ENCODE results near the gene TEAD4. TPM values are rescaled to one million over a fixed set of nuclear protein-coding genes. Genes with fewer than 3 reads are reported as not detected.

Gene TEAD4
- total and polyA plus RNA-seq, 4 donors, result 0.79 to 3.8 (median 2.8) TPM

DNA sequence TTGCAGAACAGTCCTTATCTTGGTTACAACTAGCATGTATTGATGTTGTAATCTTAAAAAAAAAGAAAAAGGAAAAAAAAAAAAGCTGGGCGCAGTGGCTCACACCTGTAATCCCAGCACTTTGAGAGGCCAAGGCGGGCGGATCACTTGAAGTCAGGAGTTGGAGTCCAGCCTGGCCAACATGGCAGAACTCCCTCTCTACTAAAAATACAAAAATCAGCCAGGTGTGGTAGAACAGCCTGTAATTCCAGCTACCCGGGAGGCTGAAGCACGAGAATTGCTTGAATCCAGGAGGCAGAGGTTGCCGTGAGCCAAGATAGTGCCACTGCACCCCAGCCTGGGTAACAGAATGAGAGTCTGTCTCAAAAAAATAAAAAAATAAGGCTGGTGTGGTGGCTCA lies 25.6 kb upstream of the TEAD4 start (continued):
- TF ChIP-seq, protein P1, sequence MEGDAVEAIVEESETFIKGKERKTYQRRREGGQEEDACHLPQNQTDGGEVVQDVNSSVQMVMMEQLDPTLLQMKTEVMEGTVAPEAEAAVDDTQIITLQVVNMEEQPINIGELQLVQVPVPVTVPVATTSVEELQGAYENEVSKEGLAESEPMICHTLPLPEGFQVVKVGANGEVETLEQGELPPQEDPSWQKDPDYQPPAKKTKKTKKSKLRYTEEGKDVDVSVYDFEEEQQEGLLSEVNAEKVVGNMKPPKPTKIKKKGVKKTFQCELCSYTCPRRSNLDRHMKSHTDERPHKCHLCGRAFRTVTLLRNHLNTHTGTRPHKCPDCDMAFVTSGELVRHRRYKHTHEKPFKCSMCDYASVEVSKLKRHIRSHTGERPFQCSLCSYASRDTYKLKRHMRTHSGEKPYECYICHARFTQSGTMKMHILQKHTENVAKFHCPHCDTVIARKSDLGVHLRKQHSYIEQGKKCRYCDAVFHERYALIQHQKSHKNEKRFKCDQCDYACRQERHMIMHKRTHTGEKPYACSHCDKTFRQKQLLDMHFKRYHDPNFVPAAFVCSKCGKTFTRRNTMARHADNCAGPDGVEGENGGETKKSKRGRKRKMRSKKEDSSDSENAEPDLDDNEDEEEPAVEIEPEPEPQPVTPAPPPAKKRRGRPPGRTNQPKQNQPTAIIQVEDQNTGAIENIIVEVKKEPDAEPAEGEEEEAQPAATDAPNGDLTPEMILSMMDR (IDR thresholded peaks at IDR 0.05; ENCODE audit: low read depth, low read length, missing input control), result no peak
- TF ChIP-seq FOXA1 (IDR thresholded peaks at IDR 0.05), result no peak
- TF ChIP-seq, protein P2, sequence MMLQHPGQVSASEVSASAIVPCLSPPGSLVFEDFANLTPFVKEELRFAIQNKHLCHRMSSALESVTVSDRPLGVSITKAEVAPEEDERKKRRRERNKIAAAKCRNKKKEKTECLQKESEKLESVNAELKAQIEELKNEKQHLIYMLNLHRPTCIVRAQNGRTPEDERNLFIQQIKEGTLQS (IDR thresholded peaks at IDR 0.05), result no peak

- no peak overlapping the region for H3K9ac ChIP-seq (ENCODE audit: low read depth in 1 of 2, low read length in 2 of 2)
- no peak for DNase-seq (ENCODE audit: low spot score)
- 99% methylated on average over 6 of the region's 6 CpGs for WGBS
- H3K27ac ChIP-seq (ENCODE audit: low read depth in 1 of 2, low read length in 2 of 2), result no peak overlapping the region
- H3K9me3 ChIP-seq (ENCODE audit: control insufficient read depth in 4 of 4, low read length in 3 of 4), result no peaks in the 10 kb centered on the region
- H3K36me3 ChIP-seq (ENCODE audit: control insufficient read depth in 4 of 4, insufficient read depth in 3 of 4, low read depth in 1 of 4, low read length in 3 of 4), result peaks cover 9 to 34% (median 23%) of the 10 kb centered on the region in 4 donors
- H3K4me1 ChIP-seq (ENCODE audit: control insufficient read depth in 4 of 4, insufficient read depth in 4 of 4, low read length in 3 of 4), result no peaks in the 10 kb centered on the region
- no peak for TF ChIP-seq RAD21 (IDR thresholded peaks at IDR 0.05)
- no peak for TF ChIP-seq RXRA (IDR thresholded peaks at IDR 0.05)
- TF ChIP-seq, protein P1 (IDR thresholded peaks at IDR 0.05; ENCODE audit: low read depth, low read length, missing input control), result no peak
- TF ChIP-seq, protein P2 (IDR thresholded peaks at IDR 0.05), result no peak
- no peak for TF ChIP-seq SP1 (IDR thresholded peaks at IDR 0.05)
- TF ChIP-seq, protein P3, sequence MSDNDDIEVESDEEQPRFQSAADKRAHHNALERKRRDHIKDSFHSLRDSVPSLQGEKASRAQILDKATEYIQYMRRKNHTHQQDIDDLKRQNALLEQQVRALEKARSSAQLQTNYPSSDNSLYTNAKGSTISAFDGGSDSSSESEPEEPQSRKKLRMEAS (IDR thresholded peaks at IDR 0.05), result no peak
- no peak for TF ChIP-seq GABPA (IDR thresholded peaks at IDR 0.05 in 1 of 2, conservative IDR thresholded peaks at IDR 0.05 in 1 of 2)
- TF ChIP-seq, protein P4, sequence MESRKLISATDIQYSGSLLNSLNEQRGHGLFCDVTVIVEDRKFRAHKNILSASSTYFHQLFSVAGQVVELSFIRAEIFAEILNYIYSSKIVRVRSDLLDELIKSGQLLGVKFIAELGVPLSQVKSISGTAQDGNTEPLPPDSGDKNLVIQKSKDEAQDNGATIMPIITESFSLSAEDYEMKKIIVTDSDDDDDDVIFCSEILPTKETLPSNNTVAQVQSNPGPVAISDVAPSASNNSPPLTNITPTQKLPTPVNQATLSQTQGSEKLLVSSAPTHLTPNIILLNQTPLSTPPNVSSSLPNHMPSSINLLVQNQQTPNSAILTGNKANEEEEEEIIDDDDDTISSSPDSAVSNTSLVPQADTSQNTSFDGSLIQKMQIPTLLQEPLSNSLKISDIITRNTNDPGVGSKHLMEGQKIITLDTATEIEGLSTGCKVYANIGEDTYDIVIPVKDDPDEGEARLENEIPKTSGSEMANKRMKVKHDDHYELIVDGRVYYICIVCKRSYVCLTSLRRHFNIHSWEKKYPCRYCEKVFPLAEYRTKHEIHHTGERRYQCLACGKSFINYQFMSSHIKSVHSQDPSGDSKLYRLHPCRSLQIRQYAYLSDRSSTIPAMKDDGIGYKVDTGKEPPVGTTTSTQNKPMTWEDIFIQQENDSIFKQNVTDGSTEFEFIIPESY (IDR thresholded peaks at IDR 0.05), result no peak
- TF ChIP-seq EGR1 (IDR thresholded peaks at IDR 0.05; ENCODE audit: low read depth in 2 of 2), result no peak
- no peak for TF ChIP-seq JUND (IDR thresholded peaks at IDR 0.05)
- no peak for TF ChIP-seq FOXA2 (IDR thresholded peaks at IDR 0.05)
- TF ChIP-seq HNF4G (IDR thresholded peaks at IDR 0.05), result no peak
- no peak for TF ChIP-seq FOXA1 (IDR thresholded peaks at IDR 0.05)
- TF ChIP-seq TAF1 (conservative IDR thresholded peaks at IDR 0.05), result no peak
- TF ChIP-seq, protein P5, sequence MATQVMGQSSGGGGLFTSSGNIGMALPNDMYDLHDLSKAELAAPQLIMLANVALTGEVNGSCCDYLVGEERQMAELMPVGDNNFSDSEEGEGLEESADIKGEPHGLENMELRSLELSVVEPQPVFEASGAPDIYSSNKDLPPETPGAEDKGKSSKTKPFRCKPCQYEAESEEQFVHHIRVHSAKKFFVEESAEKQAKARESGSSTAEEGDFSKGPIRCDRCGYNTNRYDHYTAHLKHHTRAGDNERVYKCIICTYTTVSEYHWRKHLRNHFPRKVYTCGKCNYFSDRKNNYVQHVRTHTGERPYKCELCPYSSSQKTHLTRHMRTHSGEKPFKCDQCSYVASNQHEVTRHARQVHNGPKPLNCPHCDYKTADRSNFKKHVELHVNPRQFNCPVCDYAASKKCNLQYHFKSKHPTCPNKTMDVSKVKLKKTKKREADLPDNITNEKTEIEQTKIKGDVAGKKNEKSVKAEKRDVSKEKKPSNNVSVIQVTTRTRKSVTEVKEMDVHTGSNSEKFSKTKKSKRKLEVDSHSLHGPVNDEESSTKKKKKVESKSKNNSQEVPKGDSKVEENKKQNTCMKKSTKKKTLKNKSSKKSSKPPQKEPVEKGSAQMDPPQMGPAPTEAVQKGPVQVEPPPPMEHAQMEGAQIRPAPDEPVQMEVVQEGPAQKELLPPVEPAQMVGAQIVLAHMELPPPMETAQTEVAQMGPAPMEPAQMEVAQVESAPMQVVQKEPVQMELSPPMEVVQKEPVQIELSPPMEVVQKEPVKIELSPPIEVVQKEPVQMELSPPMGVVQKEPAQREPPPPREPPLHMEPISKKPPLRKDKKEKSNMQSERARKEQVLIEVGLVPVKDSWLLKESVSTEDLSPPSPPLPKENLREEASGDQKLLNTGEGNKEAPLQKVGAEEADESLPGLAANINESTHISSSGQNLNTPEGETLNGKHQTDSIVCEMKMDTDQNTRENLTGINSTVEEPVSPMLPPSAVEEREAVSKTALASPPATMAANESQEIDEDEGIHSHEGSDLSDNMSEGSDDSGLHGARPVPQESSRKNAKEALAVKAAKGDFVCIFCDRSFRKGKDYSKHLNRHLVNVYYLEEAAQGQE (IDR thresholded peaks at IDR 0.05), result no peak
- no peak for TF ChIP-seq YY1 (IDR thresholded peaks at IDR 0.05)
- no peak for TF ChIP-seq NR2F2 (IDR thresholded peaks at IDR 0.05)
- TF ChIP-seq HNF4A (conservative IDR thresholded peaks at IDR 0.05), result no peak
- no peak overlapping the region for H3K4me3 ChIP-seq (ENCODE audit: low read depth in 1 of 3, low read length in 3 of 3)
- H3K27me3 ChIP-seq (ENCODE audit: control insufficient read depth in 4 of 4, insufficient read depth in 4 of 4, low read length in 3 of 4), result no peaks in the 10 kb centered on the region
These were observed 24.8 kb upstream of the TEAD4 start for GRCh38 chr12:2934371-2934770.

Measured in liver (tissue), 9 donors.